Pancreas (tissue), 10 donors: Measurements from ENCODE around the gene ASIC3. TPM values are rescaled to one million over a fixed set of nuclear protein-coding genes. Genes with fewer than 3 reads are reported as not detected.
A peak's percentile ranks its signal among the peaks of the same experiment; 100 is the strongest.

Experiments used
- ATAC-seq, 4 donors: fragments of 200-7000 bp; cut with Tn5 transposase; one replicate each; pipeline versions ENCODE4 v1.8.0 to v1.9.1; 2020; ENCODE audit warnings: mild to moderate bottlenecking in 4 of 4, moderate library complexity in 4 of 4
- DNase-seq, 6 donors: peaks; one replicate each; pipeline ENCODE4 v3.0.0-alpha.2; 2020
- FAIRE-seq: peaks from 2 replicates; lab custom pipeline; 2012; peaks lifted over from hg19 to GRCh38; lab: Jason Lieb, UNC
- H3K27ac ChIP-seq, 4 donors: fragments of 200-600 bp; sonication (generic); 1 replicate in 3 of 4; 2 replicates in 1 of 4; pipeline versions ENCODE4 v1.5.0 to v1.8.0; 2020
- H3K27me3 ChIP-seq, 4 donors: fragments of 200-600 bp; one replicate each; pipeline ENCODE4 v1.8.0; 2021
- H3K36me3 ChIP-seq, 3 donors: fragments of 200-600 bp; sonication (generic) in 1 of 3; one replicate each; pipeline versions ENCODE4 v1.5.0 to v1.8.0; 2020 to 2021
- H3K4me1 ChIP-seq, 3 donors: fragments of 200-600 bp; one replicate each; pipeline ENCODE4 v1.8.0; 2021
- H3K4me3 ChIP-seq, 4 donors: fragments of 200-600 bp; sonication (generic) in 2 of 4; one replicate each; pipeline versions ENCODE4 v1.5.0 to v1.8.0; 2020 to 2021
- H3K9me3 ChIP-seq, 4 donors: fragments of 200-600 bp; one replicate each; pipeline ENCODE4 v1.8.0; 2021
- WGBS, 2 donors: extraction: QIAGEN DNeasy Blood & Tissue Kit; methylation state at CpG; one replicate each; pipeline ENCODE4 v1.1.7; 2013; 5-methylcytosine and 5-hydroxymethylcytosine counted together
- intact Hi-C, 3 donors: fragments of 100-400 bp; cut with DNase I; formaldehyde crosslinking; loops; one replicate each; pipeline versions ENCODE4 v1.11.1 to v1.14.2; 2022
- polyA plus RNA-seq, 2 donors: library from polyadenylated mRNA; stranded (reverse); fragments of 200-250 nt; gene quantifications; one replicate each; pipeline ENCODE4 v1.2.3, GENCODE V29; 2013
- total RNA-seq, 6 donors: library from RNA; stranded (reverse); fragmentation: NEBNext Ultra II Directional in 4 of 6; extraction: Animal tissue kit (Norgen Biotek cat#: 25700) in 4 of 6; gene quantifications; one replicate each; pipeline versions ENCODE4 v1.2.1 to v1.2.4, GENCODE V29; 2021 to 2023
- TF ChIP-seq, protein P1 (sequence below), 4 donors: fragments of 200-600 bp; sonication (generic) in 3 of 4; IDR thresholded peaks; one replicate each; pipeline versions ENCODE4 v1.5.0 to v1.8.0; 2021; ENCODE audit warnings: antibody characterized with exemption in 4 of 4
- donor health status: healthy with polysubstance abuse.
- donor health status: DM: no; HTN: no; CAD: no; lungs with moderate emphysema.
- donor health status: DM: no; HTN: no; CAD: no.
- donor health status: control.
- donor health status: control.
- donor health status: Bipolar disorder and iron deficiency.
- donor health status: DM: yes; HTN: yes; CAD: no.
- donor health status: DM: no; HTN: no; CAD: no.
- donor health status: DM: no; HTN: no; CAD: no.
- donor health status: DM: yes; HTN: yes; CAD: no.

Gene ASIC3
- total and polyA plus RNA-seq, 8 donors = 0.47 to 8.7 (median 0.83) TPM

GRCh38 chr7:151016505-151016904, 31.8 kb upstream of the ASIC3 start:
- no peak for FAIRE-seq
- Histone ChIP-seq H3K27ac (no peak overlapping the region), H3K4me3 (no peak overlapping the region), H3K4me1 (peaks cover 0 to 20% (median 0%) of the 10 kb centered on the region in 3 donors), H3K27me3 (peaks cover 0 to 8% (median 0%) of the 10 kb centered on the region in 4 donors), H3K36me3 (no peaks in the 10 kb centered on the region), H3K9me3 (no peaks in the 10 kb centered on the region)
- DNase-seq = peak in 1 of 6 donors; percentile 60
- TF ChIP-seq, protein P1, sequence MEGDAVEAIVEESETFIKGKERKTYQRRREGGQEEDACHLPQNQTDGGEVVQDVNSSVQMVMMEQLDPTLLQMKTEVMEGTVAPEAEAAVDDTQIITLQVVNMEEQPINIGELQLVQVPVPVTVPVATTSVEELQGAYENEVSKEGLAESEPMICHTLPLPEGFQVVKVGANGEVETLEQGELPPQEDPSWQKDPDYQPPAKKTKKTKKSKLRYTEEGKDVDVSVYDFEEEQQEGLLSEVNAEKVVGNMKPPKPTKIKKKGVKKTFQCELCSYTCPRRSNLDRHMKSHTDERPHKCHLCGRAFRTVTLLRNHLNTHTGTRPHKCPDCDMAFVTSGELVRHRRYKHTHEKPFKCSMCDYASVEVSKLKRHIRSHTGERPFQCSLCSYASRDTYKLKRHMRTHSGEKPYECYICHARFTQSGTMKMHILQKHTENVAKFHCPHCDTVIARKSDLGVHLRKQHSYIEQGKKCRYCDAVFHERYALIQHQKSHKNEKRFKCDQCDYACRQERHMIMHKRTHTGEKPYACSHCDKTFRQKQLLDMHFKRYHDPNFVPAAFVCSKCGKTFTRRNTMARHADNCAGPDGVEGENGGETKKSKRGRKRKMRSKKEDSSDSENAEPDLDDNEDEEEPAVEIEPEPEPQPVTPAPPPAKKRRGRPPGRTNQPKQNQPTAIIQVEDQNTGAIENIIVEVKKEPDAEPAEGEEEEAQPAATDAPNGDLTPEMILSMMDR (IDR thresholded peaks at IDR 0.05) = no peak
- ATAC-seq = no peak
- intact Hi-C loops = no loop called here
- WGBS, 2 donors = 71 to 83% methylated on average over 8 of the region's 8 CpGs

DNA sequence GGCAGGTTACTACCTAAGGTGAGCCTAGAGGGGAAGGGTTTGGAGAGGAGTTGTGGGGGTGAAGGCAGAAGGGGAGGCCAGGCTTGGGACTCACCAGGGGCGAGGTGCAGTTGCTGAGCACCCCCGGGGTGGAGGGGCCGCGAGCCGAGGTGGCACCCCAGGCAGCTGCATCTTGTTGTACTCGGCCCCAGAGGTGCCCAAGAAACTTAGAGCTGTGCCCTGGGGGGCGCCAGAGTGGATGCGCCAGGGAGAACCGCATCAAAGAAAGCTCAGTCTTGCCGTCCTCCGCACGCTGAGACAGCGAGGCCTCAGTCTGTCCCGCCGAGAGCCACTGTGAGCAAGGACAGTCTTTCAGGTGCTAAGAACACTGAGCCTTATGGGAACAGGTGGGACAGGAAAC, 31.4 kb upstream of the ASIC3 start:
- Histone ChIP-seq H3K9me3 (no peaks in the 10 kb centered on the region), H3K27me3 (peaks cover 0 to 8% (median 0%) of the 10 kb centered on the region in 4 donors), H3K27ac (no peak overlapping the region), H3K4me3 (no peak overlapping the region), H3K36me3 (no peaks in the 10 kb centered on the region), H3K4me1 (peaks cover 0 to 20% (median 0%) of the 10 kb centered on the region in 3 donors)
- 78% methylated on average over 15 of the region's 15 CpGs for WGBS, 2 donors
- DNase-seq (peak in 1 of 6 donors; percentile 58), FAIRE-seq (no peak), ATAC-seq (no peak)
- TF ChIP-seq, protein P1 (IDR thresholded peaks at IDR 0.05) = no peak
- intact Hi-C loops = no loop called here

DNA sequence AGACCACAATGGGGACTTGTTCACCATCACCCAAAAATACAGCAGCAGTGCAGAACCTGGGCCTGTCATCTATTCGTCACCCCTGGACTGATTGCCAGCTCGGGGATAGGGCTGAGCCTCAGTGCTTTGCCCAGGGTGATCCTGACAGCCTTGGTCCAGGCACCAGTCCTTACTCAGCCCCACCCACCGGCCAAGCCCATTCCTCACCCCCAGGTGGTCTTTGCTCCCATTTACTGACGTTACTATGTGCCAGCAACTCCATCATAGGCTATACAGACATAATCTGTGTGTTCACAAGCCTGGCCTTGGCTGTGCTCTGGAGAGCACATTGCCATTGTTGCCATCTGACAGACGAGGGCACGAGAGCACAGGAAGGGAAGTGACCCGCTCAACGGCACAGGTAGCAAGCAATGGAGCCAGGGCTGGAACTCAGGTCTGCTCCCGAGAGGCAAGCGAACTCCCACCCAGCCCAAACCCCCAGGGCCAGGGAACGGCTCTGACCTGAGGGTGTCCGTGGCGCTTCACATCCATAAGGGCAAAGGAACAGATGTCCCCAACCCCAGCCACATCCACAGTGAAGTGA, 30.9 kb upstream of the ASIC3 start:
- intact Hi-C loops = no loop called here
- Histone ChIP-seq H3K27ac (no peak overlapping the region), H3K4me3 (no peak overlapping the region), H3K9me3 (no peaks in the 10 kb centered on the region), H3K36me3 (no peaks in the 10 kb centered on the region), H3K4me1 (peaks cover 0 to 20% (median 0%) of the 10 kb centered on the region in 3 donors), H3K27me3 (peaks cover 0 to 8% (median 0%) of the 10 kb centered on the region in 4 donors)
- TF ChIP-seq, protein P1 (IDR thresholded peaks at IDR 0.05) = no peak
- 32 to 35% methylated on average over 13 of the region's 13 CpGs for WGBS, 2 donors
- no peak for ATAC-seq
- FAIRE-seq = no peak
- DNase-seq = peak in 1 of 6 donors; percentile 49

- H3K27me3 ChIP-seq = peaks cover 0 to 8% (median 0%) of the 10 kb centered on the region in 4 donors
- ATAC-seq = peak; percentile 73 to 84 (median 82)
Observed at GRCh38 chr7:151017953-151018420, 30.3 kb upstream of the ASIC3 start.

More at GRCh38 chr7:151017953-151018420, 30.3 kb upstream of the ASIC3 start:
- TF ChIP-seq, protein P1 (IDR thresholded peaks at IDR 0.05) = peak; percentile 77 to 89 (median 84)
- H3K4me3 ChIP-seq = peak overlapping the region in 1 of 4 donors; percentile 33
- H3K27ac ChIP-seq = no peak overlapping the region
- intact Hi-C loops = no loop called here
- no peaks in the 10 kb centered on the region for H3K36me3 ChIP-seq
- 5 to 7% methylated on average over 34 of the region's 34 CpGs for WGBS, 2 donors
- FAIRE-seq = no peak
- DNase-seq = peak in 5 of 6 donors; percentile 35 to 91 (median 74)
- H3K9me3 ChIP-seq = no peaks in the 10 kb centered on the region
- peaks cover 0 to 19% (median 0%) of the 10 kb centered on the region in 3 donors for H3K4me1 ChIP-seq
